Vagina (tissue), 2 donors: ENCODE results near the gene DGCR2. TPM values are rescaled to one million over a fixed set of nuclear protein-coding genes. Genes with fewer than 3 reads are reported as not detected.

Source experiments
- DNase-seq, 2 donors: peaks; one replicate each; pipeline ENCODE4 v3.0.0-alpha.2; 2017; ENCODE audit errors: extremely low spot score in 2 of 2
- H3K27ac ChIP-seq: fragments of 200-600 bp; sonication (generic); one replicate; pipeline ENCODE4 v1.5.1; 2019
- H3K27me3 ChIP-seq: fragments of 200-600 bp; sonication (generic); one replicate; pipeline ENCODE4 v1.5.1; 2019
- H3K36me3 ChIP-seq, 2 donors: fragments of 200-600 bp; sonication (generic); one replicate each; pipeline ENCODE4 v1.5.1; 2017 to 2019
- H3K4me1 ChIP-seq: fragments of 200-600 bp; sonication (generic); one replicate; pipeline ENCODE4 v1.5.1; 2019
- H3K4me3 ChIP-seq, 2 donors: fragments of 200-600 bp; sonication (generic); 1 replicate in 1 of 2; 2 replicates in 1 of 2; pipeline ENCODE4 v1.5.1; 2016 to 2019
- H3K9me3 ChIP-seq: fragments of 200-600 bp; sonication (generic); one replicate; pipeline ENCODE4 v1.5.1; 2019
- CTCF ChIP-seq, 3 experiments: fragments of 450-650 bp in 2 of 3; fragments of 200-600 bp in 1 of 3; sonication (generic) in 1 of 3; IDR thresholded peaks; one replicate each; pipeline ENCODE4 v1.5.1; 2017 to 2019; ENCODE audit warnings: antibody characterized with exemption in 3 of 3, mild to moderate bottlenecking in 2 of 3, moderate library complexity in 2 of 3
- POLR2A ChIP-seq, 2 donors: fragments of 450-650 bp; IDR thresholded peaks; one replicate each; pipeline ENCODE4 v1.6.1; 2017; ENCODE audit warnings: antibody characterized with exemption in 2 of 2, mild to moderate bottlenecking in 2 of 2, moderate library complexity in 2 of 2
- POLR2AphosphoS5 ChIP-seq, 2 donors: sonication (generic); formaldehyde crosslinking; IDR thresholded peaks; one replicate each; pipeline ENCODE4 v1.9.0; 2017; ENCODE audit warnings: antibody characterized with exemption in 2 of 2, mild to moderate bottlenecking in 2 of 2, low read depth in 1 of 2; ENCODE audit not compliant: insufficient read depth in 1 of 2
- intact Hi-C: fragments of 100-400 bp; cut with DNase I; formaldehyde crosslinking; loops from one replicate; pipeline ENCODE4 v1.15.1; 2023
- total RNA-seq: library from RNA; depleted of rRNA; stranded (reverse); fragments of >200 nt; gene quantifications from one replicate; pipeline ENCODE4 v1.2.3, GENCODE V29; 2016

DGCR2 gene
- total RNA-seq, 1 donor from 2014 or later: 66.3 TPM

GRCh38 chr22:19103880-19104821 lies 18.1 kb downstream of the DGCR2 start:
- peaks cover 55% of the 10 kb centered on the region for H3K4me1 ChIP-seq
- H3K9me3 ChIP-seq: no peaks in the 10 kb centered on the region
- no peaks in the 10 kb centered on the region for H3K36me3 ChIP-seq
- H3K4me3 ChIP-seq: no peak overlapping the region
- H3K27ac ChIP-seq: peak overlapping the region; percentile 23
- H3K27me3 ChIP-seq: no peaks in the 10 kb centered on the region
- no peak for DNase-seq
- TF ChIP-seq POLR2AphosphoS5 (IDR thresholded peaks at IDR 0.05; ENCODE audit: insufficient read depth in 1 of 2, low read depth in 1 of 2) (no peak), POLR2A (IDR thresholded peaks at IDR 0.05) (no peak)
- intact Hi-C loops: no loop called here

GRCh38 chr22:19098157-19098556 lies 24.1 kb downstream of the DGCR2 start:
- intact Hi-C loops: no loop called here
- no peak overlapping the region for H3K4me3 ChIP-seq
- no peaks in the 10 kb centered on the region for H3K27me3 ChIP-seq
- no peak overlapping the region for H3K27ac ChIP-seq
- H3K9me3 ChIP-seq: no peaks in the 10 kb centered on the region
- peaks cover 9% of the 10 kb centered on the region for H3K4me1 ChIP-seq
- peaks cover 0 to 6% of the 10 kb centered on the region in 2 donors for H3K36me3 ChIP-seq
- no peak for DNase-seq
- TF ChIP-seq CTCF (IDR thresholded peaks at IDR 0.05): no peak
- TF ChIP-seq POLR2AphosphoS5 (IDR thresholded peaks at IDR 0.05; ENCODE audit: insufficient read depth in 1 of 2, low read depth in 1 of 2): no peak
- no peak for TF ChIP-seq POLR2A (IDR thresholded peaks at IDR 0.05)

GRCh38 chr22:19097518-19097917 lies 24.7 kb downstream of the DGCR2 start:
- Histone ChIP-seq H3K36me3 (peaks cover 0 to 6% of the 10 kb centered on the region in 2 donors), H3K27me3 (no peaks in the 10 kb centered on the region), H3K27ac (no peak overlapping the region), H3K4me3 (no peak overlapping the region), H3K9me3 (no peaks in the 10 kb centered on the region), H3K4me1 (peaks cover 9% of the 10 kb centered on the region)
- intact Hi-C loops: no loop called here
- TF ChIP-seq POLR2A (IDR thresholded peaks at IDR 0.05): no peak
- no peak for TF ChIP-seq POLR2AphosphoS5 (IDR thresholded peaks at IDR 0.05; ENCODE audit: insufficient read depth in 1 of 2, low read depth in 1 of 2)
- TF ChIP-seq CTCF (IDR thresholded peaks at IDR 0.05): no peak
- DNase-seq: no peak

- Histone ChIP-seq H3K36me3 (peaks cover 0 to 6% of the 10 kb centered on the region in 2 donors), H3K9me3 (no peaks in the 10 kb centered on the region), H3K4me3 (no peak overlapping the region), H3K27me3 (no peaks in the 10 kb centered on the region), H3K27ac (no peak overlapping the region), H3K4me1 (peaks cover 9% of the 10 kb centered on the region)
- intact Hi-C loops: no loop called here
- no peak for TF ChIP-seq CTCF (IDR thresholded peaks at IDR 0.05)
- TF ChIP-seq POLR2AphosphoS5 (IDR thresholded peaks at IDR 0.05; ENCODE audit: insufficient read depth in 1 of 2, low read depth in 1 of 2): no peak
- TF ChIP-seq POLR2A (IDR thresholded peaks at IDR 0.05): no peak
- DNase-seq: no peak
Observed at GRCh38 chr22:19096555-19096954, 25.7 kb downstream of the DGCR2 start.

- Histone ChIP-seq H3K4me3 (no peak overlapping the region), H3K27ac (no peak overlapping the region), H3K4me1 (peaks cover 9% of the 10 kb centered on the region), H3K36me3 (peaks cover 0 to 6% of the 10 kb centered on the region in 2 donors), H3K27me3 (no peaks in the 10 kb centered on the region), H3K9me3 (no peaks in the 10 kb centered on the region)
- TF ChIP-seq CTCF (IDR thresholded peaks at IDR 0.05) (no peak), POLR2AphosphoS5 (IDR thresholded peaks at IDR 0.05; ENCODE audit: insufficient read depth in 1 of 2, low read depth in 1 of 2) (no peak), POLR2A (IDR thresholded peaks at IDR 0.05) (no peak)
- no peak for DNase-seq
- intact Hi-C loops: no loop called here
Observed at GRCh38 chr22:19094393-19094997, 27.7 kb downstream of the DGCR2 start.
